ENCODE results near the gene PELI1. TPM values are rescaled to one million over a fixed set of nuclear protein-coding genes. Genes with fewer than 3 reads are reported as not detected.

The PELI1 gene
- total RNA-seq, 6 experiments from 2014 or later: 1.9 to 4.9 (median 2.8) TPM

GRCh38 chr2:64140665-64141200 is 3.5 kb downstream of the PELI1 start:
- Mint-ChIP-seq H3K4me1 (ENCODE audit: low read depth) (peaks cover 60% of the 10 kb centered on the region), H3K9me3 (no peaks in the 10 kb centered on the region), H3K27me3 (ENCODE audit: insufficient read depth) (peaks cover 2% of the 10 kb centered on the region), H3K36me3 (ENCODE audit: low read depth) (no peaks in the 10 kb centered on the region; the same call in 1 of the 2 replicates), H3K27ac (peak overlapping the region; percentile 13; the same call in 1 of the 2 replicates), H3K4me3 (no peak overlapping the region; the same call in 1 of the 2 replicates)
- DNase-seq: no peak
- TF ChIP-seq CTCF (IDR thresholded peaks at IDR 0.05): no peak

- H3K27me3 Mint-ChIP-seq (ENCODE audit: insufficient read depth): peaks cover 2% of the 10 kb centered on the region
- H3K9me3 Mint-ChIP-seq: no peaks in the 10 kb centered on the region
- peaks cover 68% of the 10 kb centered on the region for H3K4me1 Mint-ChIP-seq (ENCODE audit: low read depth)
- H3K36me3 Mint-ChIP-seq (ENCODE audit: low read depth): no peaks in the 10 kb centered on the region; the same call in 1 of the 2 replicates
- no peak for DNase-seq
- no peak overlapping the region; the same call in 1 of the 2 replicates for H3K27ac Mint-ChIP-seq
- TF ChIP-seq CTCF (IDR thresholded peaks at IDR 0.05): no peak
- H3K4me3 Mint-ChIP-seq: peak overlapping the region; percentile 42
Measured at GRCh38 chr2:64139956-64140355, 4.3 kb downstream of the PELI1 start.

- peak overlapping the region; percentile 29 for H3K27ac Mint-ChIP-seq
- TF ChIP-seq CTCF (IDR thresholded peaks at IDR 0.05): no peak
- no peak for DNase-seq
- peaks cover 88% of the 10 kb centered on the region for H3K4me1 Mint-ChIP-seq (ENCODE audit: low read depth)
- no peaks in the 10 kb centered on the region; the same call in 1 of the 2 replicates for H3K27me3 Mint-ChIP-seq (ENCODE audit: insufficient read depth)
- no peak overlapping the region for H3K4me3 Mint-ChIP-seq
- no peaks in the 10 kb centered on the region; the same call in 1 of the 2 replicates for H3K36me3 Mint-ChIP-seq (ENCODE audit: low read depth)
- no peaks in the 10 kb centered on the region for H3K9me3 Mint-ChIP-seq
Measured at GRCh38 chr2:64137996-64138395, 6.2 kb downstream of the PELI1 start.

- no peak for TF ChIP-seq CTCF (IDR thresholded peaks at IDR 0.05)
- H3K4me1 Mint-ChIP-seq (ENCODE audit: low read depth): peaks cover 92% of the 10 kb centered on the region
Measured at GRCh38 chr2:64137567-64137966, 6.7 kb downstream of the PELI1 start.

GRCh38 chr2:64135421-64135820 is 8.8 kb downstream of the PELI1 start:
- Mint-ChIP-seq H3K9me3 (no peaks in the 10 kb centered on the region), H3K27ac (peak overlapping the region; percentile 28; the same call in 1 of the 2 replicates), H3K4me1 (ENCODE audit: low read depth) (peaks cover 80% of the 10 kb centered on the region), H3K27me3 (ENCODE audit: insufficient read depth) (no peaks in the 10 kb centered on the region; the same call in 1 of the 2 replicates), H3K36me3 (ENCODE audit: low read depth) (no peaks in the 10 kb centered on the region; the same call in 1 of the 2 replicates), H3K4me3 (0 out of 2 replicates have a peak overlapping the region, but pooled peaks have one; percentile 4)
- DNase-seq: no peak
- TF ChIP-seq CTCF (IDR thresholded peaks at IDR 0.05): no peak

More at GRCh38 chr2:64137567-64137966, 6.7 kb downstream of the PELI1 start:
- Mint-ChIP-seq H3K4me3 (no peak overlapping the region), H3K27ac (peak overlapping the region; percentile 50; the same call in 1 of the 2 replicates), H3K9me3 (no peaks in the 10 kb centered on the region), H3K27me3 (ENCODE audit: insufficient read depth) (no peaks in the 10 kb centered on the region; the same call in 1 of the 2 replicates), H3K36me3 (ENCODE audit: low read depth) (no peaks in the 10 kb centered on the region; the same call in 1 of the 2 replicates)
- no peak for DNase-seq

All from HFFc6 (cell line).